Measurements from ENCODE around the gene PRR12. TPM values are rescaled to one million over a fixed set of nuclear protein-coding genes. Genes with fewer than 3 reads are reported as not detected.

Gene PRR12
- total and polyA plus RNA-seq, 2 donors (not counting 3 experiments of a cell fraction or from before 2014, with no cell fraction given): 1.9 to 37.0 TPM

DNA sequence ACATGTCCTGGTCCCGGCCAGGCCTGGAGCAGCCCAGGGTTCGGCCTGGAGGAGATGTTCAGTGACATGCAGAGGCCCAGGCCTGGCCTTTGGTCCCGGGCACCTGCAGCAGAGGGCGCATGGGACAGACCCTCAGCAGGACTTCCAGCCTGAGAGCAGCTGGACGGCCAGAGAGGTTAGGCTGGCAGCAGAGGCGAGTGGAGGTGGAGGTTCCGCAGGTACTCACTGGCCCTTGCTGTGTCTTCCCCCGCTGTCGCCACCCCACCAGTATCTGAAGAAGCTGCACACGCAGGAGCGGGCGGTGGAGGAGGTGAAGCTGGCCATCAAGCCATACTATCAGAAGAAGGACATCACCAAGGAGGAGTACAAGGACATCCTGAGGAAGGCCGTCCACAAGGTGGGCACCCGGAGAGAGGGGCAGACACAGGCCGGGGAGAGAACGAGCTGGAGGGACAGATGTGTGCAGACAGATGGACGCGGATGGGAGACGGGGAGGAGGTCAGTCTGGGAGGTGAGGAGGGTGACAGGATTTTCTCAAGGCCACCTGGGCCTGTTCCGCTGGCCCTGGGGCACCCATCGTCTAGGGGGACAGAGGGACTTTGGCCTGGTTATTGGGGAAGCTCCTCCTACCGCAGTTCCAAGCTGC is 66.6 kb downstream of the PRR12 start:
- Histone ChIP-seq H3K4me3 (replicated peaks in 1 of 3; ENCODE audit: insufficient read depth in 1 of 3, low read depth in 1 of 3, low read length in 3 of 3) (no peak overlapping the region), H3K4me1 (ENCODE audit: control insufficient read depth, extremely low read depth, insufficient read depth, low read length) (no peaks in the 10 kb centered on the region), H3K9me3 (replicated peaks; ENCODE audit: control insufficient read depth, insufficient read depth, low read length) (no peaks in the 10 kb centered on the region), H4K20me1 (replicated peaks; ENCODE audit: control insufficient read depth, extremely low read depth, insufficient read depth, low read length) (no peaks in the 10 kb centered on the region), H3K9ac (replicated peaks; ENCODE audit: extremely low read depth, insufficient read depth, low read length) (no peak overlapping the region), H3K27ac (ENCODE audit: insufficient read depth, low read depth, low read length) (no peak overlapping the region), H3K79me2 (ENCODE audit: control insufficient read depth, insufficient read depth, low read length) (no peaks in the 10 kb centered on the region), H2AFZ (ENCODE audit: low read depth, low read length) (no peak overlapping the region), H3K4me2 (ENCODE audit: insufficient read depth, low read length) (no peak overlapping the region), H3K9me1 (replicated peaks; ENCODE audit: control insufficient read depth, extremely low read depth, insufficient read depth, low read length) (no peaks in the 10 kb centered on the region), H3K36me3 (ENCODE audit: control insufficient read depth in 2 of 2, extremely low read depth in 1 of 2, insufficient read depth in 2 of 2, low read length in 2 of 2) (peaks cover 20 to 73% of the 10 kb centered on the region in 2 experiments), H3K27me3 (ENCODE audit: control insufficient read depth in 2 of 2, insufficient read depth in 2 of 2, low read length in 2 of 2) (no peaks in the 10 kb centered on the region)
- no peak for DNase-seq (ENCODE audit: low read depth, low spot score)
- ChIA-PET POLR2A (no interaction called here), CTCF (interaction anchor here (0.6 to 1.5 kb wide), 3 partner anchors 12 to 24 kb away, joined by 3 to 6 read pairs (median 4); no protein-coding TSS in a partner anchor)
- dilution Hi-C loops (cut with MboI; ENCODE audit: extremely low pct_ligation_motif_present, low sequenced_read_pairs): no loop called here
- intact Hi-C loops (cut with micrococcal nuclease): no loop called here
- FAIRE-seq: no peak
- no TSS peak for BruUV-seq (replicated peaks)
- no peak for TF ChIP-seq POLR2A (IDR thresholded peaks at IDR 0.05; ENCODE audit: low read depth, low read length)
- TF ChIP-seq, protein P1, sequence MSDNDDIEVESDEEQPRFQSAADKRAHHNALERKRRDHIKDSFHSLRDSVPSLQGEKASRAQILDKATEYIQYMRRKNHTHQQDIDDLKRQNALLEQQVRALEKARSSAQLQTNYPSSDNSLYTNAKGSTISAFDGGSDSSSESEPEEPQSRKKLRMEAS (IDR thresholded peaks at IDR 0.05; ENCODE audit: insufficient read depth, insufficient read length): no peak
- no peak for TF ChIP-seq POLR2AphosphoS5 (IDR thresholded peaks at IDR 0.05; ENCODE audit: insufficient read depth, low read depth, low read length)
- no peak for TF ChIP-seq JUN (IDR thresholded peaks at IDR 0.05; ENCODE audit: borderline replicate concordance, insufficient read depth, insufficient read length, low read depth)

DNA sequence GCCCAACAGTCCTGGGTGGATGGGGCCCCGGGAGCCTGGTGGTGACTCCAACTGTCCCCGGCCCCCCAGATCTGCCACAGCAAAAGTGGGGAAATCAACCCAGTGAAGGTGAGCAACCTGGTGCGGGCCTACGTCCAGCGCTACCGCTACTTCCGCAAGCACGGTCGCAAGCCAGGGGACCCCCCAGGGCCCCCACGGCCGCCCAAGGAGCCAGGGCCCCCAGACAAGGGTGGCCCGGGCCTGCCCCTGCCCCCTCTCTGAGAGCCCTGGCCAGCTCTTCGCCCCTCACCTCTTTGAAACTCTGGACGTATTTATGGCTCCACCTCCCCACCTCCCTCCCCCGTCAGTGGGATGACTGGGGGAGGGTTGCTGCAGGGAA is 67.1 kb downstream of the PRR12 start:
- Histone ChIP-seq H3K27ac (ENCODE audit: insufficient read depth, low read depth, low read length) (no peak overlapping the region), H3K79me2 (ENCODE audit: control insufficient read depth, insufficient read depth, low read length) (no peaks in the 10 kb centered on the region), H2AFZ (ENCODE audit: low read depth, low read length) (no peak overlapping the region), H3K9me1 (replicated peaks; ENCODE audit: control insufficient read depth, extremely low read depth, insufficient read depth, low read length) (no peaks in the 10 kb centered on the region), H3K4me2 (ENCODE audit: insufficient read depth, low read length) (no peak overlapping the region), H3K9me3 (replicated peaks; ENCODE audit: control insufficient read depth, insufficient read depth, low read length) (no peaks in the 10 kb centered on the region), H4K20me1 (replicated peaks; ENCODE audit: control insufficient read depth, extremely low read depth, insufficient read depth, low read length) (no peaks in the 10 kb centered on the region), H3K4me1 (ENCODE audit: control insufficient read depth, extremely low read depth, insufficient read depth, low read length) (no peaks in the 10 kb centered on the region), H3K9ac (replicated peaks; ENCODE audit: extremely low read depth, insufficient read depth, low read length) (no peak overlapping the region), H3K4me3 (replicated peaks in 1 of 3; ENCODE audit: insufficient read depth in 1 of 3, low read depth in 1 of 3, low read length in 3 of 3) (no peak overlapping the region), H3K27me3 (ENCODE audit: control insufficient read depth in 2 of 2, insufficient read depth in 2 of 2, low read length in 2 of 2) (no peaks in the 10 kb centered on the region), H3K36me3 (ENCODE audit: control insufficient read depth in 2 of 2, extremely low read depth in 1 of 2, insufficient read depth in 2 of 2, low read length in 2 of 2) (peaks cover 17 to 73% of the 10 kb centered on the region in 2 experiments)
- ChIA-PET CTCF (interaction anchor here (0.6 to 1.5 kb wide), 3 partner anchors 11 to 24 kb away, joined by 3 to 6 read pairs (median 4); no protein-coding TSS in a partner anchor), POLR2A (no interaction called here)
- DNase-seq (ENCODE audit: low read depth, low spot score): no peak
- dilution Hi-C loops (cut with MboI; ENCODE audit: extremely low pct_ligation_motif_present, low sequenced_read_pairs): no loop called here
- no peak for TF ChIP-seq EZH2 (IDR thresholded peaks at IDR 0.05; ENCODE audit: borderline replicate concordance, low read depth, low read length, severe bottlenecking)
- TF ChIP-seq GATA2 (IDR thresholded peaks at IDR 0.05; ENCODE audit: insufficient read depth, insufficient read length, low read depth, low read length): no peak
- TF ChIP-seq POLR2A (IDR thresholded peaks at IDR 0.05; ENCODE audit: low read depth, low read length): no peak
- TF ChIP-seq JUN (IDR thresholded peaks at IDR 0.05; ENCODE audit: borderline replicate concordance, insufficient read depth, insufficient read length, low read depth): no peak
- no peak for TF ChIP-seq POLR2AphosphoS5 (IDR thresholded peaks at IDR 0.05; ENCODE audit: insufficient read depth, low read depth, low read length)
- no peak for TF ChIP-seq FOS (IDR thresholded peaks at IDR 0.05; ENCODE audit: borderline replicate concordance, insufficient read depth, low read length)
- no peak for TF ChIP-seq MYC (IDR thresholded peaks at IDR 0.05; ENCODE audit: low read depth, low read length)
- no peak for TF ChIP-seq CTCF (IDR thresholded peaks at IDR 0.05; ENCODE audit: extremely low read depth in 1 of 2, insufficient read depth in 1 of 2, low read depth in 1 of 2, low read length in 2 of 2)
- TF ChIP-seq, protein P1 (IDR thresholded peaks at IDR 0.05; ENCODE audit: insufficient read depth, insufficient read length): no peak
- BruUV-seq (replicated peaks): TSS peak; percentile 93
- no peak for FAIRE-seq
- intact Hi-C loops (cut with micrococcal nuclease): no loop called here
